Breast epithelium (tissue), 4 donors: Measurements from ENCODE around the gene LHPP. TPM values are rescaled to one million over a fixed set of nuclear protein-coding genes. Genes with fewer than 3 reads are reported as not detected.

Source experiments
- DNase-seq, 2 donors: peaks; one replicate each; pipeline ENCODE4 v3.0.0-alpha.2; 2019; ENCODE audit warnings: low spot score in 2 of 2
- H3K27ac ChIP-seq, 2 donors: fragments of 200-600 bp; sonication (generic) in 1 of 2; one replicate each; pipeline ENCODE4 v1.5.1; 2016 to 2019; ENCODE audit warnings: mild to moderate bottlenecking in 1 of 2
- H3K27me3 ChIP-seq, 2 donors: fragments of 200-600 bp; sonication (generic) in 1 of 2; one replicate each; pipeline versions ENCODE4 v1.5.1 to v1.6.0; 2017 to 2019; ENCODE audit warnings: control low read depth in 1 of 2, mild to moderate bottlenecking in 1 of 2
- H3K36me3 ChIP-seq: fragments of 200-600 bp; one replicate; pipeline ENCODE4 v1.5.1; 2019
- H3K4me1 ChIP-seq, 2 donors: fragments of 200-600 bp; sonication (generic); one replicate each; pipeline ENCODE4 v1.5.1; 2016 to 2019; ENCODE audit warnings: control low read depth in 1 of 2
- H3K4me3 ChIP-seq, 3 donors: fragments of 200-600 bp; sonication (generic); 1 replicate in 2 of 3; 2 replicates in 1 of 3; pipeline ENCODE4 v1.5.1; 2016 to 2019; ENCODE audit warnings: mild to moderate bottlenecking in 3 of 3, moderate library complexity in 2 of 3
- H3K9me3 ChIP-seq, 2 donors: fragments of 200-600 bp; sonication (generic) in 1 of 2; one replicate each; pipeline ENCODE4 v1.5.1; 2016 to 2019; ENCODE audit warnings: control low read depth in 1 of 2
- POLR2A ChIP-seq: fragments of 450-650 bp; IDR thresholded peaks from one replicate; pipeline ENCODE4 v1.6.1; 2016; ENCODE audit warnings: antibody characterized with exemption, mild to moderate bottlenecking, moderate library complexity
- POLR2AphosphoS5 ChIP-seq, 3 donors: sonication (generic); formaldehyde crosslinking; IDR thresholded peaks; one replicate each; pipeline ENCODE4 v1.6.1; 2017; ENCODE audit warnings: antibody characterized with exemption in 3 of 3
- intact Hi-C: fragments of 100-400 bp; cut with DNase I; formaldehyde crosslinking; loops from one replicate; pipeline ENCODE4 v1.15.1; 2023; ENCODE audit warnings: low total_unique reads
- total RNA-seq, 3 donors: library from RNA; depleted of rRNA; stranded (reverse); fragments of >200 nt; gene quantifications; one replicate each; pipeline ENCODE4 v1.1.0, GENCODE V29; 2016
- TF ChIP-seq, protein P1 (sequence below), 3 donors: fragments of 450-650 bp; IDR thresholded peaks; one replicate each; pipeline ENCODE4 v1.5.1; 2016 to 2017; ENCODE audit warnings: antibody characterized with exemption in 3 of 3, mild to moderate bottlenecking in 3 of 3, moderate library complexity in 3 of 3

Gene LHPP
- total RNA-seq, 3 donors from 2014 or later: 13.1 to 19.6 (median 17.0) TPM

DNA sequence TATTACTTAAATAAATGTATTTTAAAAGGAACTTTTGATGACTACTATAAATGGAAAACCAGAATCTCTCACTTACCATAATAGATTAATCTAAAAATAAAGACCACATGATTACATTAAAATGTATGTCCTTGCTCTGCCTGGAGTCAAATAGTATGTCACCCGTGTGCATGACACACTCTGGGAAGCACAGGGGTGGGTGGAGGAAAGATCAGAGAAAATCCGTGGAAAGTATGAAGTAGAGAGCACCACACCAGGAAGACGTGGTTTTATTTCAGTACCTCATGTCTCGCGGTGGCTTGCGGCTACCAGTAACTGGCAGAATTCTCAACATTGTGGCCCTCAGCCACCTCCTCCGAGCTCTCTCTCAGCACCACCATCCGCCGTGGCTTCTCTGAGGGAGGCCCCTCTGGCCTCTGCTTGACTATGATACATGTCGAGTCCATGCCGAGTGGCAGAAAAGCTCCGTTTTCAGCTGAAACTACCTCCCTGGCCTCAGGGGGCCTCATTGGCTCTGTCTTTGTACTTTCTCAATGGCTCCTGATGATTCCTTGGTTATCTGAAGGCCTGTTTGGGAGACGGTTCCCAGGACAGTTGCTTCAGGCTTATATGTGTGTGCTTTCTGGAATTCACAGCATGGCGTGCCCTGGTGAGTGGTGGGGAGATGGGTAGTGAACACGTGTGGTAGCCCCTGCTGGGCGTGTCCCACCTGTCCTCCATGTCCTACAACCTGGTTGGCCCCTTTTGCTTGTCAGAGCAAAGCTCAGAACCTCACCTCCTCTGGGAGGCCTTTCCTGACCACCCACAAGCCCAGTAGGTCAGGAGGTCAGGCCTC is 49.8 kb downstream of the LHPP start:
- intact Hi-C loops: no loop called here
- no peak for TF ChIP-seq POLR2A
- no peak for TF ChIP-seq POLR2AphosphoS5 (IDR thresholded peaks at IDR 0.05)
- TF ChIP-seq, protein P1, sequence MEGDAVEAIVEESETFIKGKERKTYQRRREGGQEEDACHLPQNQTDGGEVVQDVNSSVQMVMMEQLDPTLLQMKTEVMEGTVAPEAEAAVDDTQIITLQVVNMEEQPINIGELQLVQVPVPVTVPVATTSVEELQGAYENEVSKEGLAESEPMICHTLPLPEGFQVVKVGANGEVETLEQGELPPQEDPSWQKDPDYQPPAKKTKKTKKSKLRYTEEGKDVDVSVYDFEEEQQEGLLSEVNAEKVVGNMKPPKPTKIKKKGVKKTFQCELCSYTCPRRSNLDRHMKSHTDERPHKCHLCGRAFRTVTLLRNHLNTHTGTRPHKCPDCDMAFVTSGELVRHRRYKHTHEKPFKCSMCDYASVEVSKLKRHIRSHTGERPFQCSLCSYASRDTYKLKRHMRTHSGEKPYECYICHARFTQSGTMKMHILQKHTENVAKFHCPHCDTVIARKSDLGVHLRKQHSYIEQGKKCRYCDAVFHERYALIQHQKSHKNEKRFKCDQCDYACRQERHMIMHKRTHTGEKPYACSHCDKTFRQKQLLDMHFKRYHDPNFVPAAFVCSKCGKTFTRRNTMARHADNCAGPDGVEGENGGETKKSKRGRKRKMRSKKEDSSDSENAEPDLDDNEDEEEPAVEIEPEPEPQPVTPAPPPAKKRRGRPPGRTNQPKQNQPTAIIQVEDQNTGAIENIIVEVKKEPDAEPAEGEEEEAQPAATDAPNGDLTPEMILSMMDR (IDR thresholded peaks at IDR 0.05): no peak

DNA sequence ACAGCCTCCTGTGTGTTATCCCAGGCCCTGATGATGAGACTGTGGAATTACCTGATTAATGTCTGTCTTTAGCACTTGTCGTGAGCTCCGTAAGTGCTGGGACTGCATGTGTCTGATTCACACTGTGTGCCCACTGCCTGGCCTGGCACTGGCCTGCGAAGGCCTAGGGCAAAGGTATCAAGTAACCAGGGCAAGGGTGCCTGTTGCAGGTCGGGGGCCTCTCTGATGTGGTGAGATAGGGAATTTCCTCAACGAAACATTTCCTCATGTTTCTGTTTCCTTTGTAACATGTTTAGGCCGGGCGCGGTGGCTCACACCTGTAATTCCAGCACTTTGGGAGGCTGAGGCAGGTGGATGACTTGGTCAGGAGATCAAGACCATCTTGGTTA is 50.4 kb downstream of the LHPP start:
- H3K4me3 ChIP-seq: no peak overlapping the region
- H3K27me3 ChIP-seq: no peaks in the 10 kb centered on the region
- TF ChIP-seq, protein P1 (IDR thresholded peaks at IDR 0.05): no peak
- no peak for TF ChIP-seq POLR2A
- no peak for TF ChIP-seq POLR2AphosphoS5 (IDR thresholded peaks at IDR 0.05)
- DNase-seq: no peak
- H3K36me3 ChIP-seq: no peaks in the 10 kb centered on the region
- no peaks in the 10 kb centered on the region for H3K9me3 ChIP-seq
- intact Hi-C loops: no loop called here
- H3K27ac ChIP-seq: no peak overlapping the region
- no peaks in the 10 kb centered on the region for H3K4me1 ChIP-seq

More for the DNA sequence above, 49.8 kb downstream of the LHPP start:
- no peaks in the 10 kb centered on the region for H3K4me1 ChIP-seq
- no peak for DNase-seq
- H3K36me3 ChIP-seq: no peaks in the 10 kb centered on the region
- no peak overlapping the region for H3K27ac ChIP-seq
- no peak overlapping the region for H3K4me3 ChIP-seq
- H3K27me3 ChIP-seq: no peaks in the 10 kb centered on the region
- H3K9me3 ChIP-seq: no peaks in the 10 kb centered on the region

DNA sequence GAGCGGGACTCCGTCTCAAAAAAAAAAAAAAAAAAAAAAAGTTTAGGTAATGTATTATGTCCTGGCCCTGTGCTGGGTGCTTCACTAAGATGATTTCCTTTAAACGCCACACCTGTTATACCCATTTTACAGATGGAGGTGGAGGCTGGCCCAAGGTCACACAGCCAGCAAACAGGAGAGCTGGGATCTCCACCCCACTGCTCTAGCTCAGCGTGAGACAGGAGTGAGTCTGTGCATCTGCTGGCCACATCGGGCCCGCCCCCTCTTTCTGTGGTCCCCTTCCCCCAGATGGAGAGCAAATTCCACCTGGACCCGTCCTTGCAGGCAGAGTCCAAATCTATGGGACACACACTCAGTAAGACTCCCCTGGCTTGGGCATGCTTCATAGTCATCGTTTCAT is 51.0 kb downstream of the LHPP start:
- DNase-seq: no peak
- H3K27me3 ChIP-seq: no peaks in the 10 kb centered on the region
- no peak overlapping the region for H3K27ac ChIP-seq
- no peaks in the 10 kb centered on the region for H3K36me3 ChIP-seq
- intact Hi-C loops: no loop called here
- H3K9me3 ChIP-seq: no peaks in the 10 kb centered on the region
- no peaks in the 10 kb centered on the region for H3K4me1 ChIP-seq
- TF ChIP-seq, protein P1 (IDR thresholded peaks at IDR 0.05): no peak
- TF ChIP-seq POLR2A: no peak
- TF ChIP-seq POLR2AphosphoS5 (IDR thresholded peaks at IDR 0.05): no peak
- no peak overlapping the region for H3K4me3 ChIP-seq

DNA sequence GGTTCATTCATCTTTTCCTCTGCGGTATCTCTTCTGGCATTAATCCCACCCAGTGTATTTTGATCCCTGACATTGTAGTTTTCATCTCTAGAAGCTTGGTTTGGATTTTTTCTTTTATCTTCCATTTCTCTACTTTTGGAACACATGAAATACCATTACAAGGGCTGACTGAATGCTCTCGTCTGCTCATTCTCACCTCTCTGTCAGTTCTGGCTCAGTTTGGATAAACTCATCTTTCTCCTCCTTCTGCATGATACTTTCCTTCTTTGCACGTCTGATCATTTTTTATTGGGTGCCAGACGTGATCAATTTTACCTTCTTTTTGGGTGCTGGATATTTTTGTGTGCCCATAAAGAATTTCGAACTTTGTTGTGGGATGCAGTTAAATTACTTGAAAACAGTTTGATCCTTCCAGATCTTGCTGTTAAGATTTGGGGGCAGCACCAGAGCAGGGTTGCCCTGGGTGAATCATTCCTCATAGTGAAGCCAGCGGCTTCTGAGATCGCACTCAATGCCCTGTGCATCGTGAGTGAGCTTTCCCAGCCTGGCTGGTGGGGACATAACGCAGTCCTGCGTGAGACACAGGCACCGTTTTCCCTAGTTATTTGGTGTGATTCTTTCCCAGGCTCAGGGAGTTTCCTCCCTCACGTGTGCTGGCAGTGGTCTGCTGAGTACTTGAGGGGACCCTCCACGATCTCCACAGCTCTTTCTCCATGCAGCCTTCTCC is 53.8 kb downstream of the LHPP start:
- Histone ChIP-seq H3K27ac (no peak overlapping the region), H3K27me3 (no peaks in the 10 kb centered on the region), H3K4me3 (no peak overlapping the region), H3K4me1 (no peaks in the 10 kb centered on the region), H3K36me3 (no peaks in the 10 kb centered on the region), H3K9me3 (no peaks in the 10 kb centered on the region)
- intact Hi-C loops: no loop called here
- DNase-seq: no peak
- TF ChIP-seq, protein P1 (IDR thresholded peaks at IDR 0.05): no peak
- TF ChIP-seq POLR2AphosphoS5 (IDR thresholded peaks at IDR 0.05) (no peak), POLR2A (no peak)

DNA sequence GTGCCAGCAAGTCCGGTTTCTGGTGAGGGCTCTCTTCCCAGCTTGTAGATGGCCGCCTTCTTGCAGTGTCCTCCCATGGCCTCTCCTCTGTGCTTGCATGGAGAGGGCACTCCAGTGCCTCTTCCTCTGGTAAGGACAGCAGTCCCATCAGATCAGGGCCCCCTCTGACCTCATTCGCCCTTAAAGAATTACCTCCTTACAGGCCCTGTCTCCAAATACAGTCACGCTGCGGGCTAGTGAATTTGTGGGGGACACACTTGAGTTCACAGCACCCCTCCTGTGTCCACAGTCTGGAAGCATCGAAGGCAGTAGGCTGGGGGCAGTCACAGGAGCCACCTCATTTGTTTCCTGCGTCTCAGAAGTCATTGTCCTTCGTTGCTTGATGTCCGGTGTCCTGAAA is 54.6 kb downstream of the LHPP start:
- Histone ChIP-seq H3K27me3 (no peaks in the 10 kb centered on the region), H3K27ac (no peak overlapping the region), H3K4me3 (no peak overlapping the region), H3K36me3 (no peaks in the 10 kb centered on the region), H3K4me1 (no peaks in the 10 kb centered on the region), H3K9me3 (no peaks in the 10 kb centered on the region)
- no peak for TF ChIP-seq POLR2AphosphoS5 (IDR thresholded peaks at IDR 0.05)
- TF ChIP-seq POLR2A: no peak
- TF ChIP-seq, protein P1 (IDR thresholded peaks at IDR 0.05): no peak
- intact Hi-C loops: no loop called here
- DNase-seq: no peak
